ENCODE data around the gene RASL12.

DNA sequence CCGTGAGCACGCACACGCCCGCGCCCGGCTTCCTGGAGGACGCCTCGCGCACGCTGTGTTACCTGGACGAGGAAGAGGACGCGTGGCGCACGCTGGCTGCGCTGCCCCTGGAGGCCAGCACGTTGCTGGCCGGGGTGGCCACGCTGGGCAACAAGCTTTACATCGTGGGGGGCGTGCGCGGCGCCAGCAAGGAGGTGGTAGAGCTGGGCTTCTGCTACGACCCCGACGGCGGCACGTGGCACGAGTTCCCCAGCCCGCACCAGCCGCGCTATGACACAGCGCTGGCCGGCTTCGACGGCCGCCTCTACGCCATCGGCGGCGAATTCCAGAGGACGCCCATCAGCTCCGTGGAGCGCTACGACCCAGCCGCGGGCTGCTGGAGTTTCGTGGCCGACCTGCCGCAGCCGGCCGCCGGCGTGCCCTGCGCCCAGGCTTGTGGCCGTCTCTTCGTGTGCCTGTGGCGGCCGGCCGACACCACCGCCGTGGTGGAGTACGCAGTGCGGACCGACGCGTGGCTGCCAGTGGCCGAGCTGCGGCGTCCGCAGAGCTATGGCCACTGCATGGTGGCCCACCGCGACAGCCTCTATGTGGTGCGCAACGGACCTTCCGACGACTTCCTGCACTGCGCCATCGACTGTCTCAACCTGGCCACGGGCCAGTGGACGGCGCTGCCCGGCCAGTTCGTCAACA lies 9.6 kb upstream of the RASL12 start:
- TF ChIP-seq GATA2 (IDR thresholded peaks at IDR 0.05; ENCODE audit: low read depth, low read length) (no peak), GATA3 (IDR thresholded peaks at IDR 0.05; ENCODE audit: low read depth, low read length) (no peak)
